Endodermal cell (in vitro differentiated cells): ENCODE measurements around the gene LAMB1. TPM values are rescaled to one million over a fixed set of nuclear protein-coding genes. Genes with fewer than 3 reads are reported as not detected.
A peak's percentile ranks its signal among the peaks of the same experiment; 100 is the strongest.

Source experiments
- DNase-seq: peaks from one replicate; pipeline ENCODE4 v3.0.0-alpha.2; 2017
- H3K27ac ChIP-seq: 2 replicates; pipeline ENCODE4 v1.5.1; 2013; ENCODE audit warnings: mild to moderate bottlenecking, low read depth, low read length, moderate library complexity
- H3K27me3 ChIP-seq: 2 replicates; pipeline ENCODE4 v1.6.1; 2013; ENCODE audit warnings: mild to moderate bottlenecking, low read length, moderate library complexity; ENCODE audit not compliant: insufficient read depth, control insufficient read depth, poor library complexity, severe bottlenecking
- H3K36me3 ChIP-seq: 2 replicates; pipeline ENCODE4 v1.7.0; 2013; ENCODE audit warnings: mild to moderate bottlenecking, low read length, moderate library complexity; ENCODE audit not compliant: control insufficient read depth, insufficient read depth
- H3K4me1 ChIP-seq: one replicate; pipeline ENCODE4 v1.7.0; 2013; ENCODE audit warnings: low read length; ENCODE audit not compliant: control insufficient read depth, insufficient read depth
- H3K4me3 ChIP-seq: 2 replicates; pipeline ENCODE4 v1.5.1; 2013; ENCODE audit warnings: mild to moderate bottlenecking, low read length, moderate library complexity
- H3K9ac ChIP-seq: 2 replicates; pipeline ENCODE4 v1.6.1; 2013; ENCODE audit warnings: mild to moderate bottlenecking, low read length, moderate library complexity; ENCODE audit not compliant: poor library complexity, severe bottlenecking; ENCODE audit errors: extremely low read depth
- H3K9me3 ChIP-seq: 2 replicates; pipeline ENCODE4 v1.6.1; 2013; ENCODE audit warnings: mild to moderate bottlenecking, low read length, moderate library complexity; ENCODE audit not compliant: control insufficient read depth
- H3K27ac Mint-ChIP-seq: 2 replicates; pipeline ENCODE4 v1.8.0; 2020; ENCODE audit warnings: mixed read lengths
- H3K27me3 Mint-ChIP-seq: 2 replicates; pipeline ENCODE4 v1.8.0; 2021; ENCODE audit warnings: mild to moderate bottlenecking, mixed read lengths; ENCODE audit not compliant: insufficient read depth
- H3K36me3 Mint-ChIP-seq: 2 replicates; pipeline ENCODE4 v1.8.0; 2020; ENCODE audit warnings: low read depth, mixed read lengths
- H3K4me1 Mint-ChIP-seq: 2 replicates; pipeline ENCODE4 v1.8.0; 2020; ENCODE audit warnings: mixed read lengths
- H3K4me3 Mint-ChIP-seq: 2 replicates; pipeline ENCODE4 v1.8.0; 2020; ENCODE audit warnings: mild to moderate bottlenecking, moderate library complexity, mixed read lengths
- H3K9me3 Mint-ChIP-seq: 2 replicates; pipeline ENCODE4 v1.8.0; 2020; ENCODE audit warnings: mild to moderate bottlenecking, mixed read lengths
- WGBS, 2 experiments: methylation state at CpG; one replicate each; pipeline versions ENCODE4 v1.1.5 to v1.1.7; 2013; ENCODE audit warnings: missing lambda C conversion rate in 2 of 2, mixed read lengths in 1 of 2; ENCODE audit not compliant: insufficient coverage in 1 of 2, insufficient read length in 1 of 2; 5-methylcytosine and 5-hydroxymethylcytosine counted together
- total RNA-seq, 2 donors: library from RNA; stranded (reverse); fragmentation: NEBNext Ultra II Directional in 1 of 2; extraction: Animal tissue kit (Norgen Biotek cat#: 25700) in 1 of 2; gene quantifications; 2 replicates in 1 of 2; 3 replicates in 1 of 2; pipeline ENCODE4 v1.2.1, GENCODE V29; 2021
- TF ChIP-seq, protein P1 (sequence below): fragments of 200-600 bp; sonication (generic); conservative IDR thresholded peaks from 2 replicates; pipeline ENCODE4 v1.5.0; 2021; ENCODE audit warnings: antibody characterized with exemption, mild to moderate bottlenecking

The LAMB1 gene
- total RNA-seq, 2 donors from 2014 or later = 192 to 209 TPM

DNA sequence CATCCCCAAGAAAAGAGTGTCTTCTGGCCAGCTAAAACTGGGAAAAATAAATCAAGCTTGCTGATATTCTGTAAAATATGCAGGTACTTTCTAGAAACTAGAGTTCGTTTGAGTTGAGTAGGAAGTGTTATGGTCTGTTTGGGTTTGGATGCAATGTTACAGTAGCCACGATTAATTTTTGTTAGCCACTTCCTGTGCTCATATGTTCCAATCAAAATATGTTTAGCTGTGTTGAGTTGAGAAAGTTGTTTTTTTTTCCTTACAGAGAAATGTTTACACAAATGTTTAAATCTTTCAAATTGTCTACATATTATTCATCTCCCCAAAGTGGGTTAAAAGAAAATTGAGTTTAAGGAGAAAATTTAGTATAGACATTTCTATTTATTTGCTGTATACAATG lies 11.3 kb upstream of the LAMB1 start:
- 83 to 95% methylated on average over 1 to 2 of the region's 2 CpGs for WGBS, 2 experiments
- H3K36me3 ChIP-seq = no peaks in the 10 kb centered on the region
- TF ChIP-seq, protein P1, sequence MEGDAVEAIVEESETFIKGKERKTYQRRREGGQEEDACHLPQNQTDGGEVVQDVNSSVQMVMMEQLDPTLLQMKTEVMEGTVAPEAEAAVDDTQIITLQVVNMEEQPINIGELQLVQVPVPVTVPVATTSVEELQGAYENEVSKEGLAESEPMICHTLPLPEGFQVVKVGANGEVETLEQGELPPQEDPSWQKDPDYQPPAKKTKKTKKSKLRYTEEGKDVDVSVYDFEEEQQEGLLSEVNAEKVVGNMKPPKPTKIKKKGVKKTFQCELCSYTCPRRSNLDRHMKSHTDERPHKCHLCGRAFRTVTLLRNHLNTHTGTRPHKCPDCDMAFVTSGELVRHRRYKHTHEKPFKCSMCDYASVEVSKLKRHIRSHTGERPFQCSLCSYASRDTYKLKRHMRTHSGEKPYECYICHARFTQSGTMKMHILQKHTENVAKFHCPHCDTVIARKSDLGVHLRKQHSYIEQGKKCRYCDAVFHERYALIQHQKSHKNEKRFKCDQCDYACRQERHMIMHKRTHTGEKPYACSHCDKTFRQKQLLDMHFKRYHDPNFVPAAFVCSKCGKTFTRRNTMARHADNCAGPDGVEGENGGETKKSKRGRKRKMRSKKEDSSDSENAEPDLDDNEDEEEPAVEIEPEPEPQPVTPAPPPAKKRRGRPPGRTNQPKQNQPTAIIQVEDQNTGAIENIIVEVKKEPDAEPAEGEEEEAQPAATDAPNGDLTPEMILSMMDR = no peak
- no peak overlapping the region for H3K4me3 ChIP-seq
- peaks cover 17% of the 10 kb centered on the region for H3K4me1 ChIP-seq
- H3K27ac ChIP-seq = no peak overlapping the region
- DNase-seq = no peak
- no peaks in the 10 kb centered on the region for H3K9me3 ChIP-seq
- H3K27me3 Mint-ChIP-seq = no peaks in the 10 kb centered on the region
- H3K4me1 Mint-ChIP-seq = peaks cover 47% of the 10 kb centered on the region
- H3K36me3 Mint-ChIP-seq = no peaks in the 10 kb centered on the region
- H3K9me3 Mint-ChIP-seq = no peaks in the 10 kb centered on the region
- H3K27ac Mint-ChIP-seq = peak overlapping the region; percentile 45
- H3K4me3 Mint-ChIP-seq = no peak overlapping the region
- no peaks in the 10 kb centered on the region for H3K27me3 ChIP-seq
- H3K9ac ChIP-seq = no peak overlapping the region

DNA sequence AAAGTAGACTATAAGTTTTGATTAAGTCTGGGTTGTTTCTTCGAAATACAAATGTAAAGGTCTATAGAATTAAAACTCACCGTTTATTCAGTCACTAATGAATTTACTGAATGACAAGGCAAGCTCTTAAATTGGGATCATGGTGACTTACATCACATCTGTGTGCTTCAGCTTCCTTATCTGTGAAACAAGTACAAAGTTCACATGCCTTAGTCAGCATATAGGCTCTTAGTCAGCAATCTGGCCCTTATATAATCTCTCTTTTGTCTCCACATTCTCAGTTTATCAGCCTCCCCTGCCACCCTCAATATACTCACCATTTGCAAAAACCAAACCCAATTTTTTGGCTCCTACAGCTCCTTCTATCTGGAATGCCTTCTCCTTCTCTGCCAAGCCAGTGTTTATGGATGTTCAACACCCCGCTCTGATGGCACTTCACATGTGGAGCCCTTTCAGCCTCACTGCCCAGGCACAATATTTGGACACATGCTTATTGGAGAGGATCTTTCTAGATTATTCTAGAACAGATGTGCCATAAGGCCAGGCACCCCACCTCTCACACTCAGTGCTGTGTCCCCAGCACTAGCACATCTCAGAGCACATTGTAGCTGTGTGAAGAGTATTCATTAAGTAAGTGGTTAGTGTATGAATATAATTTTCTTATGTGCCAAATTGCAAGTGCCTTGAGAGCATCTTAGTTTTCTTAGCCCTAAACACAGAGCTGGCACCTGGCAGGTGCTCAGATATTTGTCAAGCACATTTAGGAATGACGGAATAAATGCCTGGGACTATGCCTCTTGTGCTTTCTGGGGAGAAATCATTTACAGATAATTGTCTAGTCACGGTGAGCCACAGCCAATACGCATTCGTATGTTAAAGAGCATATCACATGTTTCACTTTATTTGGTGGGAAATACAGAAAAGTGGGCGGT lies 9.8 kb upstream of the LAMB1 start:
- Histone ChIP-seq H3K4me3 (no peak overlapping the region), H3K36me3 (no peaks in the 10 kb centered on the region), H3K4me1 (peaks cover 17% of the 10 kb centered on the region), H3K27me3 (peaks cover 2% of the 10 kb centered on the region), H3K9me3 (no peaks in the 10 kb centered on the region), H3K9ac (no peak overlapping the region), H3K27ac (no peak overlapping the region)
- H3K4me3 Mint-ChIP-seq = no peak overlapping the region
- no peaks in the 10 kb centered on the region for H3K36me3 Mint-ChIP-seq
- no peaks in the 10 kb centered on the region for H3K9me3 Mint-ChIP-seq
- H3K27me3 Mint-ChIP-seq = peaks cover 4% of the 10 kb centered on the region
- H3K4me1 Mint-ChIP-seq = peaks cover 47% of the 10 kb centered on the region
- DNase-seq = peak; percentile 43
- TF ChIP-seq, protein P1 = no peak
- 83 to 93% methylated on average over 5 to 7 of the region's 8 CpGs for WGBS, 2 experiments
- H3K27ac Mint-ChIP-seq = peak overlapping the region; percentile 1

DNA sequence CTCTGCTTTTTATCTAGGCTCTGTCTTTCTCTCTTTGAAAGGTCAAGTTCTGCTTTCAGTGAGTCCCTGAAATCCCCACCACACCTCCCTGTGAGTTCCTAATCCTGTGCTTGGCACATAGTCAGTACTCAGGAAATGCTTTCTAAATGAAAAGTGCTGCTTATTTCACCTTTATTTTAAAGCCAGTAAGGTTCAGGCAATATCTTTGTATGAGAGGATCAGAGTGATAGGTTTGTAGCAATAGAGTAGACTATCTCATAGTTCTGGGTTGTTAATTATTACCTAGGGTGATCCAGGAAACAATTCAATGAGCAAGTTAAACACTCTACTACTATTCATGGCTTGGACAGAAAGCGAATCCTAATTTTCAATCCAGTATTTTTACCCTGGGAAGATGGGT lies 7.4 kb upstream of the LAMB1 start:
- Histone ChIP-seq H3K27me3 (peaks cover 26% of the 10 kb centered on the region), H3K9ac (no peak overlapping the region), H3K9me3 (no peaks in the 10 kb centered on the region), H3K4me1 (peaks cover 17% of the 10 kb centered on the region), H3K4me3 (peak overlapping the region; percentile 63), H3K36me3 (no peaks in the 10 kb centered on the region), H3K27ac (no peak overlapping the region)
- peaks cover 36% of the 10 kb centered on the region for H3K4me1 Mint-ChIP-seq
- DNase-seq = no peak
- no peak overlapping the region for H3K4me3 Mint-ChIP-seq
- TF ChIP-seq, protein P1 = no peak
- H3K27ac Mint-ChIP-seq = no peak overlapping the region
- no peaks in the 10 kb centered on the region for H3K9me3 Mint-ChIP-seq
- no peaks in the 10 kb centered on the region for H3K36me3 Mint-ChIP-seq
- WGBS, 2 experiments = 80 to 100% methylated on average over 1 of the region's 1 CpG
- peaks cover 28% of the 10 kb centered on the region for H3K27me3 Mint-ChIP-seq
